BLaER1 treated with 17β-estradiol and CSF1 and Interleukin-3, amounts not matched to agents 10 nM and 100 nM (cell line): ENCODE measurements around the gene TEC.
"Not testable (repeated sequence)": the region's sequence is repeated elsewhere in the genome, so short reads cannot be mapped to it uniquely, and the experiment has no call there.

Source experiments
- H3K27ac ChIP-seq, 11 experiments: shearing (Covaris generic); formaldehyde crosslinking; 2 replicates each; pipeline ENCODE4 v1.8.1; 2022
- H3K27me3 ChIP-seq, 11 experiments: shearing (Covaris generic); formaldehyde crosslinking; 2 replicates each; pipeline ENCODE4 v1.8.1; 2022
- H3K36me3 ChIP-seq, 11 experiments: shearing (Covaris generic); formaldehyde crosslinking; 2 replicates each; pipeline ENCODE4 v1.8.1; 2022
- H3K4me1 ChIP-seq, 10 experiments: shearing (Covaris generic); formaldehyde crosslinking; 2 replicates each; pipeline ENCODE4 v1.8.1; 2022
- H3K4me2 ChIP-seq, 11 experiments: shearing (Covaris generic); formaldehyde crosslinking; 2 replicates each; pipeline ENCODE4 v1.8.1; 2022
- H3K4me3 ChIP-seq, 10 experiments: shearing (Covaris generic); formaldehyde crosslinking; 2 replicates each; pipeline ENCODE4 v1.8.1; 2022
- H3K9ac ChIP-seq, 11 experiments: shearing (Covaris generic); formaldehyde crosslinking; 2 replicates each; pipeline ENCODE4 v1.8.1; 2022
- H3K9me3 ChIP-seq, 11 experiments: shearing (Covaris generic); formaldehyde crosslinking; replicated peaks in 1 of 11; 2 replicates each; pipeline ENCODE4 v1.8.1; 2022
- H4K20me1 ChIP-seq, 11 experiments: shearing (Covaris generic); formaldehyde crosslinking; 2 replicates each; pipeline ENCODE4 v1.8.1; 2022
- Cebpa-rat ChIP-seq, 11 experiments: shearing (Covaris generic); IDR thresholded peaks; 2 replicates each; pipeline ENCODE4 v1.8.1; 2022

The TEC gene

DNA sequence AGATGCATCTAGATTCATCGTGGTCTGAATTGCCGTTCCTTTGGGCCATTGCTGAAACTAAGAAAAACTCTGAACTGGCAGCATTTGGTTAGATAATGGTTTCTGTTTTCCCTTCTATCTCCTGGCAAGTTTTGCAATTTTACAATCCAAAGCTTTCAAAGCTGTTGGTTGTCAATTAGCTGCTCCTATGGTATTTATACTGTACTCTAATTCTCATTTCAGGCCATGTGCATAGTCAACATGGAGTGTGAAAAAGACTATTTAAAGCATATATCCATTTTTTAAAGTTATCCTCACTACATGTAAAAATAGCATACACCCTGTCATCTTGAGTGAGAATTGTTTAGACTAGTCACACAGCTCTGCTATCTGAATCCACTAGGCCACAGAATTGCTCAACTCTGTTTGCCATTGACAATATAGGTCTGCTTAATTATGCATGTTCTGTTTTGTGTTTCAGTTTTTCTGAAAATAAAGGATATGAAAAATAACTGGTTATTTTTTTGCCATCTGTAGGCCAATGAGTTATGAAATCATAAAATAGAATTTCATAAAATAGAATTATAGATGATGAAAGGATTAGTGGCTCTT lies 27.7 kb upstream of the TEC start:
- Histone ChIP-seq H3K36me3 (no peaks in the 10 kb centered on the region; a peak in 1 of 22 replicates), H3K9ac (no peak overlapping the region), H3K4me1 (no peaks in the 10 kb centered on the region; a peak in 1 of 20 replicates), H3K27me3 (no peaks in the 10 kb centered on the region), H3K4me2 (no peak overlapping the region), H3K27ac (no peak overlapping the region), H4K20me1 (no peaks in the 10 kb centered on the region), H3K4me3 (no peak overlapping the region), H3K9me3 (peaks cover 5 to 14% (median 7%) of the 10 kb centered on the region in 11 experiments; a peak in 19 of 22 replicates)
- TF ChIP-seq Cebpa-rat (IDR thresholded peaks at IDR 0.05), result no peak

GRCh38 chr4:48296365-48296764 lies 26.7 kb upstream of the TEC start:
- Histone ChIP-seq H4K20me1 (no peaks in the 10 kb centered on the region), H3K27me3 (no peaks in the 10 kb centered on the region), H3K4me1 (no peaks in the 10 kb centered on the region; a peak in 1 of 20 replicates), H3K9ac (no peak overlapping the region), H3K36me3 (peaks cover 0 to 7% (median 0%) of the 10 kb centered on the region in 11 experiments; a peak in 4 of 22 replicates), H3K4me2 (no peak overlapping the region), H3K27ac (no peak overlapping the region), H3K4me3 (no peak overlapping the region), H3K9me3 (peaks cover 15 to 24% (median 17%) of the 10 kb centered on the region in 11 experiments; a peak in 21 of 22 replicates)
- no peak for TF ChIP-seq Cebpa-rat (IDR thresholded peaks at IDR 0.05)

DNA sequence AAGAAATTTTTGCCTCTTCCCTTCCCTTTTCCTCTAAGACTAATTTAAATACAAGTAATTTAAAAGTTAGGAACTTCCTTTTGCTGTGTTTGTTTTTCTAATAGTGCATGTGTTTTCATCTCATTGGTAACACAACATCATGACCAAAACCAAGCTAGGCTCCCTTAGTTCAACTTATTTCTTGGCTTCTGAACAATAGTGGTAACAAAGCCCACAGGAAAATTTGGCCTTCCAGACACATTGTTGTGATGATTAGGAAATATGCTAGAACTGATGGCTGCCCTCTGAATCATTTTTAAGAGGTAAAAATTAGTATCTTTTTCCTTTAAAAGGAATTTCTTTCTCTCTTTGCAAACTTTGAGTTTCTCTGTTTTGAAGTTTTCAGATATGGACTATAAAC lies 25.5 kb upstream of the TEC start:
- H3K4me1 ChIP-seq, result no peaks in the 10 kb centered on the region; a peak in 1 of 20 replicates
- H3K27ac ChIP-seq, result no peak overlapping the region
- no peaks in the 10 kb centered on the region for H4K20me1 ChIP-seq
- no peak overlapping the region for H3K4me3 ChIP-seq
- no peak for TF ChIP-seq Cebpa-rat (IDR thresholded peaks at IDR 0.05)
- no peak overlapping the region for H3K4me2 ChIP-seq
- no peak overlapping the region for H3K9ac ChIP-seq
- no peaks in the 10 kb centered on the region for H3K27me3 ChIP-seq
- H3K9me3 ChIP-seq, result peaks cover 18 to 31% (median 24%) of the 10 kb centered on the region in 11 experiments; a peak in 21 of 22 replicates
- H3K36me3 ChIP-seq, result peaks cover 0 to 8% (median 0%) of the 10 kb centered on the region in 11 experiments; a peak in 4 of 22 replicates

GRCh38 chr4:48292218-48292790 lies 22.7 kb upstream of the TEC start:
- H3K27ac ChIP-seq, H3K4me1 ChIP-seq, H3K36me3 ChIP-seq, H3K4me3 ChIP-seq, H3K27me3 ChIP-seq, H3K9ac ChIP-seq, H3K4me2 ChIP-seq, H4K20me1 ChIP-seq: not testable (repeated sequence)
- peaks cover 18 to 31% (median 24%) of the 10 kb centered on the region in 11 experiments; a peak in 21 of 22 replicates for H3K9me3 ChIP-seq

DNA sequence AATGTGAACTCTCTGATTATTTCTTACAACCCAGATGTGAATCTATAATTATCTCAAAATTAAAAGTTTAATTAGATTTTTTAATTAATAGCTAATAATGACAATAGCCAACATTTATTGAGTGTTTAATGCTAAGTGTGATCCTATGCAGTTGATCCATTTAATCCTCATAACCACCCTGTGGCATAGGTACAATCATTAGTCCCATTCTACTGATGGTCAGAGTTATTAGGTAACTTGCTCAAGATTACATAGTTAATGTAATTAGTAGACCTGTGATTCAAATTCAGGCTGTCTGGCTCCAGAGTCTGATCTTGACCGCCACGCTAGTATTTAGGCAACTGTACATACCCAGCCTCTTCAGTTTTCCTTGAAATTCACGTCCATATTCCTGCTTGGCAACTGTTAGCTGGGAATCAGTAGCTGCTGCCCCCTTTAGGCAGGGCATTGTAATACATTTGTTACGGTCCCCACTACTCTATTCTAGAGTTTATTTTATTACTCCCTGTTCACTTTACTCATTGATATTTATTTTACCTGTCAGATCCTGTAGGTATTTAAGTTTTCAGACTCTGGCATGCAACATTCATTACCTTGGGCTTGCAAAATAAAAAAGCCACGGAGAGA lies 20.6 kb upstream of the TEC start:
- peaks cover 0 to 8% (median 0%) of the 10 kb centered on the region in 11 experiments; a peak in 4 of 22 replicates for H3K36me3 ChIP-seq
- no peaks in the 10 kb centered on the region; a peak in 1 of 20 replicates for H3K4me1 ChIP-seq
- no peak overlapping the region for H3K4me2 ChIP-seq
- H3K27ac ChIP-seq, result no peak overlapping the region
- no peaks in the 10 kb centered on the region for H4K20me1 ChIP-seq
- no peak overlapping the region for H3K4me3 ChIP-seq
- H3K27me3 ChIP-seq, result no peaks in the 10 kb centered on the region
- no peak overlapping the region for H3K9ac ChIP-seq
- TF ChIP-seq Cebpa-rat (IDR thresholded peaks at IDR 0.05), result no peak
- peaks cover 18 to 31% (median 25%) of the 10 kb centered on the region in 11 experiments for H3K9me3 ChIP-seq

GRCh38 chr4:48286060-48286459 lies 16.4 kb upstream of the TEC start:
- H3K27me3 ChIP-seq, H4K20me1 ChIP-seq, H3K36me3 ChIP-seq, H3K4me2 ChIP-seq, H3K4me1 ChIP-seq, H3K4me3 ChIP-seq, H3K9ac ChIP-seq, H3K27ac ChIP-seq: not testable (repeated sequence)
- H3K9me3 ChIP-seq, result peaks cover 9 to 36% (median 18%) of the 10 kb centered on the region in 11 experiments

DNA sequence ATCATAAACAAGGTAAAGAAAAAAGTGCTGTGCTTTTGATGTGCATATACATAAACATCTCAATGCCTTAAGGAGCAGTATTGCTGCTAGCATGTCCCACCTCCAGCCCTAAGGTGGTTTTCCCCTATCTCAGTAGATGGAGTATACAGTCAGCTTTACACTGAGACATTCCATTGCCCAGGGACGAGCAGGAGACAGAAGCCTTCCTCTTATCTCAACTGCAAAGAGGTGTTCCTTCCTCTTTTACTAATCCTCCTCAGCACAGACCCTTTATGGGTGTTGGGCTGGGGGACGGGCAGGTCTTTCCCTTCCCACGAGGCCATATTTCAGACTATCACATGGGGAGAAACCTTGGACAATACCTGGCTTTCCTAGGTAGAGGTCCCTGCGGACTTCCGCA lies 16.0 kb upstream of the TEC start:
- H3K4me1 ChIP-seq, H3K4me2 ChIP-seq, H3K4me3 ChIP-seq, H3K9ac ChIP-seq, H3K27me3 ChIP-seq, H3K27ac ChIP-seq, H4K20me1 ChIP-seq, H3K36me3 ChIP-seq: not testable (repeated sequence)
- peaks cover 11 to 38% (median 16%) of the 10 kb centered on the region in 11 experiments; a peak in 21 of 22 replicates for H3K9me3 ChIP-seq

- Histone ChIP-seq H4K20me1 (no peaks in the 10 kb centered on the region), H3K27me3 (no peaks in the 10 kb centered on the region), H3K4me3 (no peak overlapping the region), H3K4me1 (peaks cover 26 to 38% (median 30%) of the 10 kb centered on the region in 10 experiments), H3K9ac (no peak overlapping the region), H3K4me2 (peak overlapping the region in 2 of 11 experiments; percentile 67 to 72; a peak in 1 of 22 replicates), H3K36me3 (peaks cover 0 to 13% (median 5%) of the 10 kb centered on the region in 11 experiments; a peak in 8 of 22 replicates), H3K27ac (no peak overlapping the region), H3K9me3 (peaks cover 5 to 31% (median 25%) of the 10 kb centered on the region in 11 experiments; a peak in 17 of 22 replicates)
- no peak for TF ChIP-seq Cebpa-rat (IDR thresholded peaks at IDR 0.05)
Observed at GRCh38 chr4:48275686-48276085, 6.0 kb upstream of the TEC start.

- H3K4me1 ChIP-seq, result peaks cover 30 to 42% (median 34%) of the 10 kb centered on the region in 10 experiments
- H3K4me3 ChIP-seq, result no peak overlapping the region
- no peak overlapping the region for H3K4me2 ChIP-seq
- H3K9me3 ChIP-seq, result peaks cover under 1 to 27% (median 21%) of the 10 kb centered on the region in 11 experiments; a peak in 17 of 22 replicates
- peaks cover 0 to 9% (median 2%) of the 10 kb centered on the region in 11 experiments; a peak in 7 of 22 replicates for H3K36me3 ChIP-seq
- no peaks in the 10 kb centered on the region for H3K27me3 ChIP-seq
- H3K9ac ChIP-seq, result no peak overlapping the region
- no peaks in the 10 kb centered on the region for H4K20me1 ChIP-seq
- H3K27ac ChIP-seq, result no peak overlapping the region
- no peak for TF ChIP-seq Cebpa-rat (IDR thresholded peaks at IDR 0.05)
Observed at GRCh38 chr4:48275247-48275646, 5.6 kb upstream of the TEC start.
